NCI-H2171 treated with DMSO at 0.1 percent for 48 hours (cell line): ENCODE results near the gene NECTIN1.

Source experiments
- DNase-seq: peaks from one replicate; lab custom pipeline; 2025; lab: John Stamatoyannopoulos, UW

Gene NECTIN1

GRCh38 chr11:119590651-119591351, 138.2 kb downstream of the NECTIN1 start:
- DNase-seq = no peak

GRCh38 chr11:119589001-119589400, 140.0 kb downstream of the NECTIN1 start:
- DNase-seq = no peak
